HG03378 (cell line): Measurements from ENCODE around the gene PDE4C.

Source experiments
- ATAC-seq: cut with Tn5 transposase; IDR thresholded peaks from one replicate; pipeline ENCODE4 v1.9.1; 2021; ENCODE audit warnings: mild to moderate bottlenecking, moderate library complexity; ENCODE audit not compliant: unreplicated experiment

The PDE4C gene

DNA sequence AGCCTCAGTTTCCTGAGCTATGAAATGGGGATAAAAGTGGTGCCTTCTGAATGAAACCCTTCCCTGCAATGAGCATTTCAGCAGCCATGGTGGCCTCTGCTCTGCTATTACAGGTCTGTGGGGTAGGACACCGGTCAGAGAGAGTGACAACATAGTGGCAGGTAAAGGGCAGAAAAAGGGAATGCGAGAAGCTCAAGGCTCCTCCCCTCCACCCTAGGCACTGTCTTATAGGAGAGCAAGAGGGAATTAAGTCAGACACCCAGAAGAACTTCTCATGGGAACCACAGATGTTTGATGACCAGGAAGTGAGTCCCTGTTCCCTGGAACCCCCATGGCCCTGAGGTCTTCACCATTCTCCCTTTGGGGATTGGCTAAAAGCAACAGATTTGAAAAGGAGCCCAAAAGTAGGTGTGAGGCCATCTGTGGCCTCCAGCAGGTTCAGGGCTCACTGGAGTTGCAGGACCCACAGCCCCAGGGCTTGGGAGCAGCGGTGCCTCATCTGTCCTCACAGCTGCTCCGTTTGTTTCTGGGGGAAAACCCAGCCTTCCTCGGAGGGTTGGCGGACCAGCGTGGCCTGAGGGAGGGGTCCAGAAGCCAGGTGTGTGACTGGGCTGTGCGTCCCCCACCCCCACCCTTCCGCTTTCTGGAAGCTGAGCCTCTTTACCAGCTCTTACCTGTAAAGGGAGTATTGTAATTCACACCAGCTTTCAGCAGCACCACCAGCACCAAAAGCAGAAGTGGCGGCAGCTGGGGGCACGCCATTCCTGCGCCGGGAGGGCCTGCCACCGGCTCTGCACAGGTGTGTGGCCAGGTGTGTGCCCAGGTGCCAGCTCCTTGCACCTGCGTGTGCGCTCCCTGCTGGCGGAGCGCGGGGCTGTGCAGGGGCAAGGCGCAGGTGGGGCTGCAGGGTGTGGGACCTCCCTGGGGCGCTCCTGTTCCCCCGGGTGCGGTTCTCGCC is 28.6 kb upstream of the PDE4C start:
- ATAC-seq = no peak

DNA sequence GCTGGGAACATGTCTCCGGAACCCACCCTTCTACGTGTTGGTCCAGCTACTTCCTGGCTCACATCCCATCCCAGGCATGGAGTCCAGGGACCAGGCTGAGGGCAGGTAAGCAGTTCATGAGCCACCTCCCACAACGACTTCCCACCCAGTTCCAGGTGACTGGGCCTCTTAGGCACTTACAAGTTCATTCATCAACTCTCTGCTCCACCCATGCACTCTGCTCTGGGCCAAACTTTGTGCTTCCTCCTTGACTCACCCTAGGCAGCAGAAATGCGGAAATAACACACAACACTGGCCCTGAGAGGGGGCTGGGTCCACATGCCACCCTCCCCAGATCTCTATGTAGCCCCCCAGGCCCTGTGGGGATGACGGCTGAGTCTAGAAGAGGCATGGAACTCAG is 27.5 kb upstream of the PDE4C start:
- no peak for ATAC-seq

DNA sequence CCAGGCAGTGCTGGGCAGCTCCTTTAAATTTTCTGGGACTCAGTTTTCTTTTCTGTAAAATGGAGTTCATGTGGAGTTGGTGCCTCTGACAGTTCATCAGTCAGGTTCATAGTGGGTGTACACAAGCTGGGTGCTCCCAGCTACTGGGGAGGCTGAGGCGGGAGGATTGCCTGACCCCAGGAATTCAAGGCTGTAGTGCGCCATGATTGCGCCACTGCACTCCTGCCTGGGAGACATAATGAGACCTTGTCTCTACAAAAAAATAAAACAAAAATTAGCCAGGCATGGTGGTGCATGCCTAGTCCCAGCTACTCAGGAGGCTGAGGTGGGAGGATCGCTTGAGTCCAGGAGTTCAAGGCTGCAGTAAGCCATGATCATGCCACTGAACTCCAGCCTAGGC is 26.9 kb upstream of the PDE4C start:
- no peak for ATAC-seq

DNA sequence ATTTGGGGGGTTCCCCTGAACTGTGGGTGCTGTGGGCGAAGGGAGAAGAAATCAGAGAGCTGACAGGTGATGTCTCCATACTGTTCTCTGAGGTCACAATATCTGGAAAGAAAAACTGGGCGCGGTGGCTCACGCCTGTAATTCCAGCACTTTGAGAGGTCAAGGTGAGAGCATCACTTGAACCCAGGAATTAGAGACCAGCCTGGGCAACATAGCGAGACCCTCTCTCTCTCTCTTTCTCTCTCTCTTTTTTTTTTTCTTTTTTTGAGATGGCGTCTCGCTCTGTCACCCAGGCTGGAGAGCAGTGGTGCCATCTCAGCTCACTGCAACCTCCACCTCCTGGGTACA is 26.1 kb upstream of the PDE4C start:
- no peak for ATAC-seq

DNA sequence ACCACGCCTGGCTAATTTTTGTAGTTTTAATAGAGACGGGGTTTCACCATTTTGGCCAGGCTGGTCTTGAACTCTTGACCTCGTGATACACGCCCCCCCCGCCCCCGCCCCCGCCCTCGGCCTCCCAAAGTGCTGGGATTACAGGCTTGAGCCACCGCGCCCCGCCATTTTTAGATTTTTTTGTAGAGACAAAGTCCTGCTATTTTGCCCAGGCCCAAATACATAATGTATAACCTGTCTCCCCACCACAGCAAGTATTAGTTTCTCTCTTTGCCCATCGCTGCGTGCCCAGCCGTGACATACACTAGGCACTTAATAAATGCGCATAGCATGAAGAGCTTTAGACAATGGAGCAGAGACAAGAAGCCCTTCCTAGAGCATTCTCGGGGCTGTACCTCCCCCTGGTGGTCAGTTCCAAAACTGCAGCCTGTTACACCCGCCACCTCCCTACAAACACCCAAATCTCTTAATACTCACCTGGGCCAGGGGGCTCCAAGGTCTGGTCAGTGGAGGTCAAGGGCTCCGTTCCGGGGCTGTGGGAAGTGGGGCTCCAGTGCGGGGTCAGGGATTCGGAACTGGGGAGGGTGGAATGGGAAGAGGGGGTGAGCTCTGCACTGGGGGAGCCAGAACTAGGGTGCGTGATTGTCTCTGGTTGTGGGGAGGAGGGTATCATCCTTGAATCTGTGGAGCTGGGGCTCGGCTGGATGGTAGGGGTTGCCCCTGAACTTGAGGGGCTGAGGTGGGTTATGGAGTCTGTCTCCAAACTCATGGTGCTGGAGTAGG is 25.5 kb upstream of the PDE4C start:
- ATAC-seq = no peak

DNA sequence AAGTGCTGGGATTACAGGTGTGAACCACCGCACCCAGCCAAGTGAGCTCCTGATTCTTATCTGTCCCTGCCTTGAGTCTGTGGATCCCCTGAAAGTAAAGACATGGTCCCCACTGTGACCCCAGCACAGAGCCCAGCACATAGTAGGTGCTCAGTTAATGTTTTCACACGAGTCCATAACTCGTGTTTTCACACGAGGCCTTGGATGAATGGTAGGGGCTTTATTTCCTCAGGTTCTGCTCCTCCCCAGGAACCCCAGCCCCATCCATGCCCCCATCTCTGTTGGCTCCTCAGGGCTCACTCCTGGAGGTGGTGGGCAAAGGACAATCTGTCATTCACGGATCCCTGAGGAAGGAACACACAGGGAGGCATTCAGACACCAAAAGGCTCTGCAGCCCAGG is 23.6 kb upstream of the PDE4C start:
- ATAC-seq = no peak

DNA sequence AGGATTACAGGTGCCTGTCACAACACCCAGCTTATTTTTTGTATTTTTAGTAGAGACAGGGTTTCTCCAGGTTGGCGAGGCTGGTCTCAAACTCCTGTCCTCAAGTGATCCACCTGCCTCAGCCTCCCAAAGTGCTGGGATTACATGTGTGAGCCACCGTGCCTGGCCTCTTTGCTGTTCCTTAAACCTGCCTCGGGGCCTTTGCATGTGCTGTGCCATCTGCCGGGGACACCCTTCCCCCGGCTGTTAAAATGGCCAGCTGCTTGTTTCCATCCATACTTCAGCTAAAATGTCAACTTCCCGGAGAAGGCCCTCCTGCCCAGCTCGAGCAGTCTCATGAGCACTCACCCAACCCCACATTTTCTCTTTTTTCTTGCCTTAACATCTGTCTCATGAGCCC is 19.1 kb upstream of the PDE4C start:
- no peak for ATAC-seq

DNA sequence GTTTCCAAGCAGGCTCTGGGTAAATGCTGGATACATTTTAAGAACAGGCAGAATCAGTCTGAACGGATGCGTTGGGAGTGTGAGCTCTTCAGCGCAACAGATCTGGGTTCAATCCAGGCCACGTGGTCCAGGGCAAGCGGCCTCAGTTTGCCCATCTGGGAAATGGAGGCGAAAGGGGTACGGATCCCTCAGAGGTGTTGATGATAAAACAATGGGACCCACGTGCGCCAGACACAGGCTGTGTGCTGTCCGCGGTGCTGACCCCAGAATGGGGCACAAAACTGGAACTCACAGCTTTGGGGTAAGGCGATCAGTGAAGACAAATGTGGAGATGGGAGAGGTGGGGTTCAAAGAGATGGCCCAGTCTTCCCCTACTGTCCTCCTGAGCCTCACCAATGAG is 13.1 kb upstream of the PDE4C start:
- ATAC-seq = no peak

DNA sequence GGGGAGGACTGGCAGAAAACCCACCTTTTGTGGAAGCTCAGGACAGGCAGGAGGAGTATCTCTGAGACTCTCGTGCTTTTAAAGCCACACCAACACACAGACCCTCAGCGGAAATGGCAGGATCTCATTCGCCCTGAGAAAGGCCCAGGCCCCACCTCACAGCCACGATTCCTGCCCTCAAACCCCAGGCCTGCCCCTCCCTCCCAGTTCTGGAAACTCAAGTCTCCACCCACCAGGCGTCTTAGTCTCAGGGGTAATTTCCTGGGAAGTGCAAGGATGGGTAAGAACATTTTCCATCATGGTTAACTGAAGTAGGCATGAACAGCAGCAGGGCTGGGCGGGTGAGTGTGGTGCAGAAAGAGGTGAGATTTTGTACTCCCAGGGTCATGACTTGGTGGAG is 8.0 kb upstream of the PDE4C start:
- no peak for ATAC-seq

DNA sequence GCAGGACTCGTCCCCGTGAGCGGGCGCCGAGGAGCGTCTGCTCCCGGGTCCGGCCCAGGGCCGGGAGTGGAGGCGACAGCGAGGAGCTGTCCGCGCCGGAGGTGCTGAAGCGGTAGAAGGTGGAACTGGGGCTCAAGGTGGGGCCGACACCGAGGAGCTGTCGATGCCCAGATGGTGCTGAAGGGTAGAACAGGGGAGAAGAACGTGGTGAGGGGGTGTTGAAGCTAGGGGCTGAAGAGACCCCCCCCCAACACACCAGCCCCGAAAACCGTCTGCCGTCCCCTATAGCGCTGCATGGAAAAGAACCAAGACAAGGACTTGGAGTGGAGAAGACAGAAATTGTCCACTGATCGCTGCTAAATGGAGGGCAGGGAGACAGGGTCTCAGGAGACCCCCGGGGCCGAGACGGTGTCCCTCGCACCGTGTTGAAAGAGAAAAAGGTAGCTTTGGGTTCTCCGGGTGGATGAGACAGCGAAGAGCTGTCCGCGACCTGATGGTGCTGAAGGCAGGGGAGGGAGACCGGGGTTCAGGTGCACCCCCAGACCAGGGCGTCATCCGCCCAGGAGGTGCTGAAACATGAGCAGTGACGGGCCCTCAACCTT is 7.1 kb upstream of the PDE4C start:
- ATAC-seq = no peak

DNA sequence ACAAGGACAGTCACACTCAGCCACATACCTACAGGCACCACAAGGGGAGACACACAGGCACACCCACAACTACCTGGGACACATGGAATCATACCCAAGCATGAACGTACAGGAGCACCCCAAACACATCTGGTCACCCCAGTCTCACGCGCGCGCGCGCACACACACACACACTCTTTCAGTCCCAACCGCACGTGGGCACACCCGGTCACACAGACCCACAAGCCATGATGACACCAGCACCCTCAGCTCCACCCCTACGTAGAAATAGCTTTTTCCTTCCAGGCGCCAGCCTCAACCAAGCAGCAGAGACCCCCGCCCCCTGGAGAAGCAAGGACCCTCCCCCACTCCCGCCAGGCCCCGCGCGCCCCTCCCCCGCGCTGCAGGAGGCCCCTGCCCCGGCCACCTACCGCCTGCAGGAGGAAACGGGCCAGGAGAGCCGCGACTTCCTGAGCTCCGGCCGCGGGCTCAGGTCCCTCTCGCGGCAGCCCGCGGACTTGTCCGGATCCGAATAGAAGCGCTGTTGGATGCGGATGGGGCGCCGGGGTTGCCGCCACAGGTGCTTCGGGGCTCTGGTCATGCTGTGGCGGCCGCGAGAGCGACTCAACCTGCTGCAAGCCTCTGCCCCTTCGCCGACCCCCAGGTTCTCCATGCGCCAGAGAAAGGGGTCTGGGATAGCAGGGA is 6.4 kb upstream of the PDE4C start:
- ATAC-seq = no peak

DNA sequence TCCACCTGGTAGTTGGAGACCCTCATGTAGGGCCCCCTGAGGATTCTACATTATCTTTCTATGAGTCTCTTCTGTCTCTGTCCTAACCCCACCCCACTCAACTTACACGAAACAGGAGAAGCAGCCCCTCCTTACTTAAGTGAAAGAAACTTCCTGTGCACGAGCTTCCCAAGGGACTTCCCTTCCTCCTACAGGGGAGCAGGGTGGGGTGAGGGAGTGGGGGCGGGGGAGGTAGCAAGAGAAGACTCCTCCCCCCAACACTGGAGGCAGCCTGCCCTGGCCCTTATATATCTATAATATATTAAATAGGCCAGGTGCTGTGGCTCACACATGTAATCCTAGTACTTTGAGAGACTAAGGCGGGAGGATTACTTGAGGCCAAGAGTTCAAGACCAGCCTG is 5.5 kb upstream of the PDE4C start:
- ATAC-seq = no peak

DNA sequence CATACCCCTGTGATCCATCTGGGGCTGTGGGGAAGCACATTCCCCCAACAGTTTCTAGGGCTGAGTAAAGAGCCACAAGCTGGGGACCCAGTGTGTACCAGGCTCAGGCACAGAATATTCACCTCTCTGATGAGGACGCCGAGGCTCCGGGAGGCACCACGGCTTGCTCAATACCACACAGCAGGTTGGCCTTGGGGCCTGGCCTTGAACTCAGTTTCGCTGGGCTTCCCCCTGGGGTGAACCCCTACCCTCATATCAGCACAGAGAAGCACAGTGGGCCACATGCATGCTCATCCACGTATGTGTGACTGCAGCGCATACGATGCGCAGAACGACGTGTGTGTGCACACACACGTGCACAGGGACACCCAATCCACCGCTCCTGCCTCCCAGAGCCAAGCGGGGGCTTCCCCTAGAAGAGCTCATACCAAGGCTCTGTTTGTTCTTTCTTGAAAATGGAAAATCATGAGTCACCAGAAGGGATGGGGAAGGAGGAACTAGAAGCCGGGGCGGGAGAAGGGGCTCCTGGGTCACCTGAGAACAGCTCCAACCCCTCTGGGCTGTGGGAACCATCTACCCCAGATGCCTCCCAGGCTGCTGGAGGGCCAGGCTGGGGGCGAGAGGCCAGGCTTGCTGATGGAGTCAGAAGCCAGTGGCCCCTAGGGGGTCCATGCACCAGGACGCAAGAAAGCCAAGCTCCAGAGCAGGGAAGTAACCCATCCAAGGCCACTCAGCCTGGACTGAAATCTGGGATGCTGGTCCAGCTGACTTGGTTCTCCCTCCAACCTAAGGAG is 4.9 kb upstream of the PDE4C start:
- ATAC-seq = no peak

DNA sequence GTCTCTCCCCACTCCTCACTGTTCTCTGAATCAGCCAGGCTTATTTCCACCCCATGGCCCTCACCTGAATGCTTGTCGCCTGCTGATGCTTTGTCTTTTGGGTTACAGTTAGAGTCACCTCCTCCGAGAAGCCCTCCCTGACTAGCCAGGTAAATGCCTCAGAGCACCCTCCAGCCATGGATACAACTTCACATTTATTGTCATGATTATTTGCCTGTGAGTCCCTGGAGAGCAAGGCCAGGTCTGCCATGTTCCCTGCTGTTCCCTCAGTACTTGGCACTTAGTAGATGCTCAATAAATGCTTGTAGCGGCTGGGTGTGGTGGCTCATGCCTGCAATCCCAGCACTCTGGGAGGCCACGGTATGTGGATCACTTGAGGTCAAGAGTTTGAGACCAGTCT is 3.7 kb upstream of the PDE4C start:
- ATAC-seq = no peak

DNA sequence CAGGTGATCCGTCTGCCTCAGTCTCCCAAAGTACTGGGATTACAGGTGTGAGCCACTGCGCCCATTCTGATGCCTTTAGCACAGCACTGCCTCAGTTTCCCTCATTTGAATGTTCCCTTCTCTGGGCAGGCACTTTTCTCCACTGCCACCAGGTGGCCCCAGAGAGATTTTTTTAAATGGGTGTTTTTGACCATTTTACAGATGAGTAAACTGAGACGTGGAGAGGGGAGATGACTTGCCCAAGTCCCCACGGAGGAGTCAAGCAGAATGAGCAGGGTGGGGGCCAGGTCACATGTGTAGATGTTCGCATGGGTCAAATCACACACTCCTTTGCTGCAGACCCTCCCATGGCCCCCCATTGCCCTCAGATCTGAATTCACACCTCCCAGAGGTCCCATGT is 3.2 kb upstream of the PDE4C start:
- ATAC-seq = no peak

DNA sequence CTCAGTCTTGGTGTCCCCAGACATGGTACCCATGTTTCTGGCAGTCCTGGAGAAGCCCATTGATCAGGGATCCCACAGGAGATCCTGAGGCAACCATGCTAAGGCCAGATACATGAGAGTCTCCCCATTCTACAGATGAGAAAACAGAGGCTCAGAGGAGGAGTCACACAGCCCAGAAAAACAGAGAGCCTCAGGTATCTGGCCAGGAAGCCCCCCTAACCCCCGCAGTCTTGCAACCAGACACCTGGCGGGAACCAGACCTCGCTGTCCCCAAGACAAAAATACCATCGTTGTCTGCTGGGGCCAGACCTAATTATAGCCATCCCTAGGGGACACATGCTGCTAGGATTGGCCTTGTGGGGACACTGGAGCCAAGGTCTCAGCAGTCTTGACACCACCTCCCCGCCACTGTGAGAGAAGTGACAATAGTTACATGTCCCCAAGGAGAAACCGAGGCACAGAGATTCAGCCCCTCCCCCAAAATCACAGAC is 1.6 kb upstream of the PDE4C start:
- ATAC-seq = no peak

DNA sequence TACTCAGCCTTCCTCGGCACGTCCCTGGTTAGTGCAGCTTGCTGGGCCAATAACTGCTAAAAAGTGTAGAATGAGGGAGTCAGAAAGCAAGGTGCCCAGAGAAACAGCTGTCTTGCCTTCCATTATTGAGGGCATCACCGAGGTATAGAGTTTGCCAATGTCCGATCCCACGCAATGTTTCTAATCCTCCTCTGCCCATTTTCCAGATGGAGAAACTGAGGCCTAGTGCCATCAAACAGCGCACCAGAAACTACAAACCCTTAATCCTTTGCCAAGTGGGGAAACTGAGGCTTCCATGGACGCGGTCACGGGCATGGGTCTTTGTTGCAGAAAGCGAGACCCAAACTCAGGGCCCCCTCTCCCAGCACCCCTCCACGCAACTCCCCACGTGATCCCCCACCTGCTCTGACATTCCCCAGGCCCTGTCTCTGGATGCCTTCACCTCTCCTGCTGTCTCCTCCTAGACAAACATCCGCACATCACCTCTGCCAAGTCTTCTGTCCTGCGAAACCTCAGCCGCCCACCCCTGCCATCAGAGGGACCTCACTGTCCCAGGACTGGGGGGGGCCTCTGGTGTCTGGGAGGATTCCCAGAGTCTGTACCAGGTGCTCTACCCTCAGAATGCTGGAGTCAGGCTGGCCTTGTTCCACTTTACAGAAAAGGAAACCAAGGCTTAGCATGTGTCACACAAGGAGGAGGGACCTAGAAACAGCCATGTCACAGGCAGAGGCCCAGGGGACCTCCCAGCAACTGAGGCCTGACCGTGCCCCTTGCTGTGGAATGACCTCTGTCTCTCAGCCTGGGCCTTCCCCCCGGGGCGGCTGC is 930 bp upstream of the PDE4C start:
- no peak for ATAC-seq

DNA sequence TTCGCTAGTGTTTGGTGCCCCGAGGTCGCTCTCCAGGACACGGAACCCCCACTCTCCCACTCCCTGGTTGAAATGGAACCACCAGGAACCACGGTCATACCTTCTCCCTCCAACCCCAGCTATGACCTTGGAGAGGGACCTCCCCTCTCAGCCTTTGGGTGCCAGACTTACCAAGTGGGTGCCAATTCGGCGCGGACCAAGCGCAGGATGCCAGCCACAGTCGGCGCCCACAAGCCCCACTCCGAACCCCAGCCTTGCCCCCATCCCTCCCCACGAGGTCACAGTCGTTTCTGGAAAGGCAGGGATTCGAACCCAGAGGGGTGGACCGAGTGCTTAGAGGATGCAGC is 910 bp downstream of the PDE4C start:
- ATAC-seq = no peak

DNA sequence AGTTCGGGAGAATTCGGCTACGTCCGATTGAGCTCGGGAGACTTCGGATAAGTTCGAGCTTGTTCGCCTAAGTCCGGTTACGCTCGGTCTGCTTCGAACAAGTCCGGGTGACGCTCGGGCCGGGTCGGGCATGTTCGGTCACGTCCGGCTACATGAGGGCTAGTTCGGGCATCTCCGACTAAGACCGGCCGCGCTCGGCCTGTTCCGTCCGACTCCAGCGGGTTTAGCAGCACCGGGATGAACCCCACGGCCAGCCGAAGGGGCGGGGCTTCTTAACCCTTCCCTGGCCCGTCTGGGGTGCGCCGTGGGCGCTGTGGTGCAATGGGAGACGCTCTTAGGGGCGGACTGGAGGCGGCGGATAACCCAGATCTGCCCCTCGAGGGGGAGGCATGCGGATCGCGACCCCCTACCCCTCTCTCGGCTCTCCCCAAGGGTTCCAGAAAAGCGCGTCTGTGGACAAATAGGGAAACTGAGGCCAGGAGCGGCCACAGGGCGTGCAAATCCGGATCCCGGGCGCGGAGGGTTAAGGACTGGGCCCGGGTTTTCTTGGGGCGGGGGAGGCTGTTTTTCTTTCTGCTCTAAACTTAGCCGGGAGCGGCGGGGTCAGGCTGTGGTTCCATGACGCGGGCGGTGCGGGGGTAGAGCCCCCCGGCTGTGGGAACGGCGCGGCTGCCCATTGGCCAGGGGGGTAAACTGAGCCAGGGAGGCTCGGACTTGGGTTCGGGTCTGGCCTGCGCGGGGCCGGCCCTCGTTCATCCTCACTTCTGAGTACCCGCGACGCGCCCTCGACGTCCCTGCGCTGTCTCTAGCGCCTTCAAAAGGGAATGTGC is 1.5 kb downstream of the PDE4C start:
- peak; percentile 85 for ATAC-seq
